ENCODE measurements around the gene TYW1B.
A peak's percentile ranks its signal among the peaks of the same experiment; 100 is the strongest.
"Not testable (repeated sequence)": the region's sequence is repeated elsewhere in the genome, so short reads cannot be mapped to it uniquely, and the experiment has no call there.

The TYW1B gene, protein sequence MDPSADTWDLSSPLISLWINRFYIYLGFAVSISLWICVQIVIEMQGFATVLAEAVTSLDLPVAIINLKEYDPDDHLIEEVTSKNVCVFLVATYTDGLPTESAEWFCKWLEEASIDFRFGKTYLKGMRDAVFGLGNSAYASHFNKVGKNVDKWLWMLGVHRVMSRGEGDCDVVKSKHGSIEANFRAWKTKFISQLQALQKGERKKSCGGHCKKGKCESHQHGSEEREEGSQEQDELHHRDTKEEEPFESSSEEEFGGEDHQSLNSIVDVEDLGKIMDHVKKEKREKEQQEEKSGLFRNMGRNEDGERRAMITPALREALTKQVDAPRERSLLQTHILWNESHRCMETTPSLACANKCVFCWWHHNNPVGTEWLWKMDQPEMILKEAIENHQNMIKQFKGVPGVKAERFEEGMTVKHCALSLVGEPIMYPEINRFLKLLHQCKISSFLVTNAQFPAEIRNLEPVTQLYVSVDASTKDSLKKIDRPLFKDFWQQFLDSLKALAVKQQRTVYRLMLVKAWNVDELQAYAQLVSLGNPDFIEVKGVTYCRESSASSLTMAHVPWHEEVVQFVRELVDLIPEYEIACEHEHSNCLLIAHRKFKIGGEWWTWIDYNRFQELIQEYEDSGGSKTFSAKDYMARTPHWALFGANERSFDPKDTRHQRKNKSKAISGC
- total RNA-seq, result 0.92 to 19.2 (median 12.0) reads per million in 17 experiments

DNA sequence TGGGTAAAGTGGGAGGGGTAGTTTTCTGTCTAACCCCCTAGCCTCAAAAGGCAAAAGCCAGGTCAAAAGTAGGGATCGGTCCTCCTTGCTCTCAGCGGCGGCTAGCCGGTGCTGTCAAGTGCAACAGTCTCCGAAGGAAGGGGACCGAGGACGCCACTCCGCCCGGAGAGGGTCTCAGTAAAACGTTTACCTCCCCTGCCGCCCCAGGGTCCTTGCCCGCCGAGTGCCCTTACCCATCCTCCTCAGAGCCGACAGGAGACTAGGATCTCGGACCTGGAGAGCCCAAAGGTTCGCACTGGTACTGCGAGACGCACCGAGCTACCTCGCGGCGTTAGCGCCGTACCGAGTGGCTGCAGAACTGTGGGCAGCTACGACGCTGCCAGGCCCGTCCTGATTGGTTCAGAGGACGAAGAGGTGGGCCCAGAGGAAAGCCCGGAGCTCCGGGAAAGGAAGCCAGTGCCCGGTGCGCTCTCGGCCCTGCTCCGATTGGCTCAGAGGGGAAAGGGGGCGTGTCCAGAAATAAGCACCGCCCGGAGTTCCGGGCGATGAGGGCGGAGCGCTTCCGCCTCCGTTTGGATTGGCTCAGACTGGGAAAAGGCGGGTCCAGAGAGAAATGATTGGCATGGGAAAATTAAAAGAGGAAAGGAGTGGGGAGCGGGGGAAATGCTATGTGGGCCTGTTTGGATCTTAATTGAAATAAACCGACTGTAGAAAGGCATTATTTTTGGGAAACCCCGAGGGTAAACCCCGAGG is at the start of gene TYW1B:
Gene TYW1B (minus strand): TSS at position 362 of the 753 bp plus-strand sequence. CDS start 125 bp downstream, at position 237.
- DNase-seq, result peak; percentile 98 to 99 (median 98)

DNA sequence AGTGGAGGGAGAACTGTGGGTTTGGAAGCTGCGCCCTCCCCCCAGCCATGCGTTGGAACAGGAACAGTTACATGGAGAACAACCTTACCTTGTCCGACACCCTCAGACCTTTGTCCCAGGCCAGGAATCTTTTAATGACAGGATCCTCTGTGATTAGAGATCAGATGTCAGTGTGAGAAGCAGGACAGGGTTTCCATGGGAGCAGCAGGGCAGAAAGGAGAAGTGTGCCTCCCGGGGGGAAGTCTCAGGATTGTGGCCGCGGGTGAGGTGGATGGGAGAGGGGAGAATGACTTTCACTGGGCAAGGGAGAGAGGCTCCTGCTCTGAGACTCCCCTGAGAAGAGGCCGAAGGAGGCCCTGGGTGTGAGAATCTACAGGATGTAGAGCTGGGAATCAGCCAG is 39.6 kb upstream of the TYW1B start:
- peak; percentile 26 to 62 (median 52) for DNase-seq

DNA sequence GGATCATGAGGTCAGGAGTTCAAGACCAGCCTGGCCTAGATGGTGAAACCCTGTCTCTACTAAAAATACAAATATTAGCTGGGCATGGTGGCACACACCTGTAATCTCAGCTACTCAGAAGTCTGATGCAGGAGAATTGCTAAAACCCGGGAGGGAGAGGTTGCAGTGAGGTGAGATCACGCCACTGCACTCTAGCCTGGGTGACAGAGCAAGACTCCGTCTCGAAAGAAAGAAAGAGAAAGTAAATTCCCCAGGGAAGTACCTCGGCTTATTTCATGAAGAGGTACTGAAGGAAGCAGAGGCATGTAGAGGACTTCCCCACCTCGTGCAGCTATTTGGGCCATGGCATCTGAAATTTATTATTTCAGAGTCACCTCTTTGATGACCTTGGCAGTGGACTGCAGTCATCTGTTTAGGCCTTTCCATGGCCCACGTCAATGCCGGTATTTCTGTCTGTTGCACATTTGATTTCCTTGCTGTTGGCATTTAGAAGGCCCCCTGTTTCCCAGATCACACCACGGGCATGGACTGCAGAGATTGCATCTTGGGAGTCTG is 30.9 kb upstream of the TYW1B start:
- DNase-seq, result not testable (repeated sequence)

DNA sequence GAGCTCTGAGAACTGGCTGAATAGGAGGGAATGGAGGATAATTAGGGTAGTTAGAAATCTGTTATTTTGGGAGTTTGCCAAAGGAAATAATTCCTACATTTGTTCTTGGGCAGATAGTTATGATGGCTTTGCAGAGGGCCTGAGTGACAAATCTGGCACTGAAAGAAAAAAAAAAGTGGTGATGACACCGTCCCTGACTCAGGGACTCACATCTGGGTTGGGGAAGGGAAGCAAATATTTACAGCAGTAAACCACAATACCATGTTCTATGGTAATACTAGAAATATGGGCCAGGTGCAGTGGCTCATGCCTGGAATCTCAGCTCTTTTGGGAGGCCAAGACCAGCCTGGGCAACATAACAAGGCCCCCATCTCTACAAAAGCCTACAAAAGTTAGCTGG is 29.9 kb upstream of the TYW1B start:
- DNase-seq, result not testable (repeated sequence)

DNA sequence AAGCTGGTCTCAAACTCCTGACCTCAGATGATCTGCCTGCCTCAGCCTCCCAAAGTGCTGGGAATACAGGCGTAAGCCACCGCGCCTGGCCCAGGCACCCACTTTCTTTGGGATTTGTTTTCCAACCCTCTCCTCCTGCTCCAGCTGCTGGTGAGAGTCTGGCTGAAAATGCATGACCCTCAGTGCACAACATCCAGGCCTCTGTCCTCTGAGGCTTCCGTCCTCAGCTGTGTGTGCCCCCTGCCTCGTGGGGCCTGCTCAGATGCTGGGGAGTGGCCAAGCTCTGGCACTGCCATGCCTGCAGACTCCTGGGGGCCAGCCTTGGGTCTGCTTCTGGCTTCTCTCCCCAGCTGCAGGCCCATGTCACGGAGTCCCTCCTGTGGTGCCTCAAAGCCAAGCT is 27.3 kb upstream of the TYW1B start:
- not testable (repeated sequence) for DNase-seq

DNA sequence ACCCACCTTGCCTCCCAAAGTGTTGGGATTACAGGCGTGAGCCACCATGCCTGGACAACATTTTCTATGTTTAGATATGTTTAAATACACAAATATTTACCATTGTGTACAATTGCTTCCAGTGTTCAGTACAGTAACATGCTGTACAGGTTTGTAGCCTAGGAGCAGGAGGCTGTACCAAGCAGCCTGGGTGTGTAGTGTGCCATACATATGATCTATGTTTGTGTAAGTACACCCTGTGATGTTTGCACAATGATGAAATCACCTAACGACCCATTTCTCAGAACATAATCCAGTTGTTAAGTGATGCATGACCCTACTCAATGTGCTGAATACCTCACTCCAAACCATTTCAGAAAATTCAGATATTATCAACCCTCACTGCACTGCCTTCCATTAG is 24.9 kb upstream of the TYW1B start:
- DNase-seq, result not testable (repeated sequence)

DNA sequence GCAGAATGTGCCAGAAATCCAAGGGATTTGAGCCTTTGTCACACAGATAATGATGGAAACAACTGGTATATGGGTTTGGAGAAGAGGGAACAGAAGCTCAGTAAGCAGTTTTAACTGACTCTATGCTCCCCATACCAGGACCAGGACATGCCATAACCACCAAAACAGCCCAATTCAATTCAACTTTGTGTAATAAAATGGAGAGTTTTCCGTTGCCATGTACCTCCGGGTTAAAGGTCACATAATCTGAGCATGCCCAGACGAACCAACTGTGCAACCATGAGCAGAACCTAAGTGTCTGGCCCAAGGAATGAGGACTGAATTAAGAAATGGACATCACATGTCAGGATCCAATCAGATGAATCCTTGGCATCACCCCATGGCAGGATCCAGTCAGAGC is 22.7 kb upstream of the TYW1B start:
- DNase-seq, result not testable (repeated sequence)

DNA sequence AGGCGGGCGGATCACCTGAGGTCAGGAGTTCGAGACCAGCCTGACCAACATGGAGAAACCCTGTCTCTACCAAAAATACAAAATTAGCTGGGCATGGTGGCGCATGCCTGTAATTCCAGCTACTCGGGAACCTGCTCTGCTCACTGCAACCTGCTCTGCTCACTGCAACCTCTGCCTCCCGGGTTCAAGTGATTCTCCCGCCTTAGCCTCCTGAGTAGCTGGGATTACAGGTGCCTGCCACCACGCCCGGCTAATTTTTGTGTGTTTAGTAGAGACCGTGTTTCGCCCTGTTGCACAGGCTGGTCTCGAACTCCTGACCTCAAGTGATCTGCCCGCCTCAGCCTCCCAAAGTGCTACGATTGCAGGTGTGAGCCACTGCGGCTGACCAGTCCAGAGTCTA is 16.1 kb upstream of the TYW1B start:
- DNase-seq, result not testable (repeated sequence)

DNA sequence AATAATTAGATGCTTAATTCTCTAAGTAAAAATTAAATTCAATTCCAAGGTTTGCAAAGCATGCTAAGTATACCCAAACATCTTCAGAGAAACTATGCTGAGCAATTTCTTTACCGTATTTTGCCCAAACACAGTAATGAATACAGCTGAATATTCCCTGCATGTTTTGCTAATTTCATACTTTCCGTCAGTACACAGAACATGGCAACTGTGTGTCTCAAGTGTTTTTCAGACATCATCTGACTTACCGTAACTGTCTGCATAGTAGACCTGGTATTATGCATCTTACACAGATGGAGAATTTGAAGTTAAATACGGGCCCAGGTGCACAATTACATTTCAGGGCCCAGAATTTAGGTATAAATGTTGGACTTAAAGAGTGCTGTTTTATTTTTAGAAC is 15.2 kb upstream of the TYW1B start:
- not testable (repeated sequence) for DNase-seq

DNA sequence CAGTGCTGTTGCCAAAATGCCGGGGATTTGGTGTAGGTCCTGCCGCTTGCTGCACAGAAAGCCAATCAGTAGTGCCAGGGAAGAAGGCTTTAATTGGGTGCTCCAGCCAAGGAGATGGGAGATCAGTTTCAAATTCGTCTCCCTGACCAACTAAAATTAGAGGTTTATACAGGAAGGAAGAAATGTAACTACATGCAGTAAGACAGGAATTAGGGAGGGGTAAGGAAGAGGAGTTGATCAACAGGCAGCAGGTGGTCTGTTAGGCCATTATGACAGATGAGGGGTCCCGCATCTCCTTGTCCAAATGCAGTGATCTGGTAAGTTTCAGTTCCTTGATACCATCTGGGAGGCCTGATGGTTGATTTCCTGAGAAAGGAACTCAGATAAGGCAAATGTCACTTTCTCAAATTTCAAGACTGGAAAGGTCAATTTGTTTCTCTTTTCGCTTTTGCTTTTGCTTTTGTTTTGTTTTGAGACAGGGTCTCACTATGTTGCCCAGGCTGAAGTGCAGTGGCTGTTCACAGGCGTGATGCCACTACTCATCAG is 13.0 kb upstream of the TYW1B start:
- DNase-seq, result not testable (repeated sequence)

DNA sequence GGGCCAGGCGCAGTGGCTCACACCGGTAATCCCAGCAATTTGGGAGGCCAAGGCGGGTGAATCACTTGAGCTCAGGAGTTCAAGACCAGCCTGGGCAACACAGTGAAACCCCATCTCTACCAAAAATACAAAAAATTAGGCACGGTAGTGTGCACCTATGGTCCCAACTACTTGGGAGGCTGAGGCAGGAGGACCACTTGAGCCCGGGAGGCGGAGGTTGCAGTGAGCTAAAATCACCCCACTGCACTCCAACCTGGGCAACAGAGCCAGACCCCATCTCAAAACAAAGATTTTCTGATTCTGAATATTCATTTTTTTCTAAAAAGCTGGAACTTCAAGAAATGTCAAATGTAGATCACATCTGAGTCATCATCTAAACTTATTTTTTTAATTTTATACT is 10.3 kb upstream of the TYW1B start:
- not testable (repeated sequence) for DNase-seq

DNA sequence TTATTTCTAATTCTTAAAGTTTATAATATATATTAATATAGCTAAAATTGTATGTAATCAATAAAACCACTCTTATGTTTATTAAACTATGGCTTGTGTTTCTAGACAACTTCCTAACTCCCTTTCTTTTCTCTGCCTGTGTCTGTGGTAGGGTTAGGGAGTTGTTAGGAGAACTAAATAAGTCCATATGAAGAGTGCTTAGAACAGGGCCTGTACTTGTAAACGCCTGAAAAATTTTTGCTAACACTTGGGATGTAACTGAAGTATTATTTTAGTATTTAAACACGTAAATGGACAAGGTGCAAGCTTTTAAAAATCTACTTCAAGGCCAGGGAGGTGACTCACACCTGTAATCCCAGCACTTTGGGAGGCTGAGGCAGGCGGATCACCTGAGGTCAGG is 9.3 kb upstream of the TYW1B start:
- DNase-seq, result not testable (repeated sequence)

DNA sequence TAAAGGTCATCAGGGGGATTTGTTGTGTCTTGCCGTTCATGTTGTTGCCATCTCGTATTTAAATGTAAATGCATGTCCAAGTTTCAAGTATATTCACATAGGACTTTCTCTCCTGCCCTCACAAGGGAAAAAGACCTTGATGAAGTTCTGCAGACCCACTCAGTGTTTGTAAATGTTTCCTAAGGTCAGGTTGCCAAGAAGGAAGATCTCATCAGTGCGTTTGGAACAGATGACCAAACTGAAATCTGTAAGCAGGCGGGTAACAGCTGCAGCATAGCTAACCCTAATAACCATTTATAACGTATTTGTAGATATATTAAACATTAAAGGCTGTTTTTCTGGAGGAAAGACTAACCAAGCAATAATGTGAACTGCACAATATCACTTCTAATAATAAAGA is 2.6 kb upstream of the TYW1B start:
- DNase-seq, result peak in 1 of 4 experiments; percentile 8

DNA sequence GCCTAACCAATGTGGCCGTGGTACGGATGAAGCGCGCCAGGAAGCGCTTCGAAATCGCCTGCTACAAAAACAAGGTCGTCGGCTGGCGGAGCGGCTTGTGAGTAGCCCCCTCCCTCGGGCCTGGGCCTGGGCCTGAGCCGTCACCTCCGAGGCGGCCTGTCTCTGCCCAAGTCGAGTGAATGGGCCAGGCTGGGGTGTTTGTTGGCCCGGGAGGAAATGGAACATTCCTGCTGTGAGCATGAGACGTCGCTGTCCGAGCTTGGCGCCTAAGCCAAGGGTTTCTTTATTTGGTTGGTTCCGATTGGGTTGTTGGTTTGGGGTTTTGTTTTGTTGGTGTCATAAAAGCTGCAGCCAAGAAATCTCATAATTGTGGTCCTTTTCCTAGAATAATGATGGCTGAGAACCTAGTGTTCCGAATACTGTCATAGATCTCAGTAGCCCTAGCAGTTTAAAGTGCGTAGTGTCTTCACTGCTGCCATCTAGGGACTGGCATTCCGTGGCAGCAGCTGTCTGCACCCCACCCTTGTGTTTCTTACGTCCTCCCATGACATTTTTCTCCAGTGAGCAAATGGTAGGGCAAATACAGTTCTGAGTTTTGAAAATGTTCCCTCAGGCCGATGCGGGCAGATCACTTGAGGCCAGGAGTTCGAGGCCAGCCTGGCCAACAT is 1.8 kb upstream of the TYW1B start:
- DNase-seq, result peak; percentile 58 to 65 (median 62)

DNA sequence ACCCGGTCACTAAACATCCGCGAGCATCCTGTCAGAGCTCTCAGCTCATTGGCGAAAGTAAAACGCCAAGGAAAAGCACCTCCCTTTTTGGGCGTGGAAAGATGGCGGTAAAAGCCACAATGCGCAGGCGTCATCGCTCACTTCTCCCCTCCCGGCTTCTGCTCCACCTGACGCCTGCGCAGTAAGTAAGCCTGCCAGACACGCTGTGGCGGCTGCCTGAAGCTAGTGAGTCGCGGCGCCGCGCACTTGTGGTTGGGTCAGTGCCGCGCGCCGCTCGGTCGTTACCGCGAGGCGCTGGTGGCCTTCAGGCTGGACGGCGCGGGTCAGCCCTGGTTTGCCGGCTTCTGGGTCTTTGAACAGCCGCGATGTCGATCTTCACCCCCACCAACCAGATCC is 1.3 kb upstream of the TYW1B start:
- DNase-seq, result peak; percentile 97 to 99 (median 98)

DNA sequence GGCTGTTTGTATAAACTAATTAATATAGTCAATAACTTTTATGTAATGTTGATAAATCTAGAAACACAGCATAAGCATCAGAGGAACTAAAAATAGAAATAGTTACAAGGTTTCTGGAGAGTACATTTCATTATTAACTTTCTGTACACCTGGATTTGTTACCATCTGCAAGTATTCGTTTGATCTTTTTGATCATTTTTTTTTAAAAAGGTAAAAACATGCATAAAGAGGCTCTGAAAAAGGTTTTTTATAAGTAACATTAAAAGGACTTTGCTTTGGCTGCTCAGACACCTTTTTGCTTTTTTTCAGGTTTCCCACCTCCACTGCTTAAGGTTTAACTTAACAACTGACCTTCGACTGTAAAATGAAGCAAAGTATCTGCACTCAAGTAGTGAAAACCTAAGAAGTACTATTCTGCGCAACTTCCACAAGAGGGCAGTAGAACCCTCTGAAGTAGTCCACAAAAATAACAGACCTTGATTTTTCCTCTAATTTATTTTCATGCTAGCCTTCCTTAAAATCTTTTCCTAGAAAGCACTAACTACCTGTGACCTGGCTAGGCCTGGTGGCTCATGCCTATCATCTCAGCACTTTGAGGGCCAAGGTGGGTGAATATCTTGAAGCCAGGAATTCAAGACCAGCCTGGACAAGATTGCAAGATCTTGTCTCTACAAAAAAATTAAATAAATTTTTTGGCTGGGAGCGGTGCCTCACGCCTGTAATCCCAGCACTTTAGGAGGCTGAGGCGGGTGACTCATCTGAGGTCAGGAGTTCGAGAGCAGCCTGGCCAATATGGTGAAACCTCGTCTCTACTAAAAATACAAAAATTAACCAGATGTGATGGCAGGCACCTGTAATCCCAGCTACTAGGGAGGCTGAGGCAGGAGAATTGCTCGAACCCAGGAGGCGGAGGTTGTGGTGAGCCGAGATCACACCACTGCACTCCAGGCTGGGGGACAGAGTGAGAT is 4.0 kb downstream of the TYW1B start:
- DNase-seq, result peak in 1 of 4 experiments; percentile 28

DNA sequence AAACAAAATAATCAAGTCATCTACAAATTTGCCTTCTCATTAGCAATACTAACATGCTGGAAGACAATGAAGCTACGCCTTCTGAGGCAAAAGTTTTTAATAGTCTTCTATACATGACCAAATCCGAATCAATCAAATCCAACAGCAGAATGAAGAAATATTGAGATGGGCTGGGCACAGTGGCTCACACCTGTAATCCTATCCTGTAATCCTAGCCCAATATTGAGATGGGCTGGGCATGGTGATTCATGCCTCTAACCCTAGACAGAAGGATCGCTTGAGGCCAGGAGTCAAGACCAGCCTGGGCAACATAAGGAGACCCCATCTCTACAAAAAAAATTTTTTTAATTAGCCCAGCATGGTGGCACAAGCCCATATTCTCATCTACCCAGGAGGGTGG is 5.5 kb downstream of the TYW1B start:
- DNase-seq, result not testable (repeated sequence)

DNA sequence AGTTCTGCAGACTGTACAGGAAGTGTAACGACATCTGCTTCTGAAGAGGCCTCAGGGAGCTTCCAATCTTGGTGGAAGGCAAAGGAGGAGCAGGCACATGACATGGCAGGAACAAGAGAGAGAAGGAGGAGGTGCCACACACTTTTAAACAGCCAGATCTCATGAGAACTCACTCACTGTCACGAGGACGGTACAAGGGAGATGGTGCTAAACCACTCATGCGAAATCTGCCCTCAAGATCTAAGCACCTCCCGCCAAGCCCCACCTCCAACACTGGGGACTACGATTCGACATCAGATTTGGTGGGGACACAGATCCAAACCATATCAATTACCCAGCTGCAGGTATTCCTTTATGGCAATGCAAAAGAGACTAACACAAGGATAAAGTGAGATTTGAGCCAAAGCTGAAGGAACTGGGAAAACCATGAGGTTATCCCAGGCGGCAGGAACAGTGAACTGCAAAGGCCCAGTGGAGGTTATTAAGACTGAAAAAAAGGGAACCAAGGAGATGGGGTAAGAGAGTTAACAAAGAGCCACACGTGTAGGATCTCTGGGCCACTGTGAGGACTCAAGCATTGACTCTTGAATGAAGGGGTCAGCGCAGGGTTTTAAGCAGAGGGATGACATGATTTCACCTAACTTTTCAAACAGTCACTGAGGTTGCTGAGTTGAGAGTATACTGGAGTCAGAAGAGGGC is 9.2 kb downstream of the TYW1B start:
- peak in 3 of 4 experiments; percentile 42 to 53 (median 42) for DNase-seq

DNA sequence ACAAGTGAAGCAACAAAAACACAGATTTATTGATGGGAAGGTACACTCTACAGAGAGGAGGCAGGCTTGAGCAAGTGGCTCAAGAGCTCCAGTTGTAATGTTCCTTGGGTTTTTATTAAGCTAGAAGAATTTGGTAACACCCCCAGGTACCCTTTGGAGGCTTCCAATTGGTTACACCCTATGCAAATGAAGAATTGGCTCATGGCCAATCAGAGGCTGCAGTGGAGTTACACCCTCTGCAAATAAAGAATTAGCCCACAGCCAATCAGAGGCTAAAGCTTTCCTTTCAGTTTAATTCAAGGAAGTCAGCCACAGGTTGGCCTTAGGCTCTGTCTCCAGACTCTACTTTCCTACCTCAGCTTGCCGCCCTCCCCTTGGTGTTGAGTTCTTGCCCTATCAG is 10.3 kb downstream of the TYW1B start:
- DNase-seq, result not testable (repeated sequence)
